NCI-H2196 treated with DMSO at 0.1 percent for 48 hours (cell line): ENCODE results near the gene LRRC3.

ENCODE experiments used
- DNase-seq: peaks from one replicate; lab custom pipeline; 2025; ENCODE audit not compliant: unreplicated experiment; lab: John Stamatoyannopoulos, UW

LRRC3 gene

DNA sequence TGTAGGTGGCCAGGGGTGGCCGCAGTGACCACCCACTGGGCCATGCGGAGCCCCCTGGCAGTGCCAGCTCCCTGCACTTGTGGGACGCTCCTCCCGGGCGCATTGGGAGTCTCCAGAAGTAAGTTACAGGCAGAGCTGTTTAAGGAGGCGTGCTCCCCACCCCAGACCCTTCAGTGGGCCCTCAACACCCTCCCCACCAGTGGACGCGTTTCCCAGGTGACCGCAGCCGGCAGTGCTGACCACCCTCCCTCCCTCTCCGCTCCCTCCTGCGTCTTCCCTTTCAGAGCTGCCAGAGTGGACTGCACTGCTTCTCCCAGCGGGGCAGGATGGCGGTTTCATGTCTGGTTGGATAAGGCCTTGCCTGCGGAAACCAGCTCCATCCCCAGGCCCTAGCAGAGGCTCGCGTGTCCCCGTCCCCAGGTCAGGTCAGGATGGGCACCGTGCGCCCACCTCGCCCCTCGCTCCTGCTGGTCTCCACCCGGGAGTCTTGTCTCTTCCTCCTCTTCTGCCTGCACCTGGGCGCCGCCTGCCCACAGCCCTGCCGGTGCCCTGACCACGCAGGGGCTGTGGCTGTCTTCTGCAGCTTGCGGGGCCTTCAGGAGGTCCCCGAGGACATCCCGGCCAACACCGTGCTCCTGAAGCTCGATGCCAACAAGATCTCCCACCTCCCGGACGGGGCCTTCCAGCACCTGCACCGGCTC lies 1.1 kb downstream of the LRRC3 start:
- DNase-seq: no peak

DNA sequence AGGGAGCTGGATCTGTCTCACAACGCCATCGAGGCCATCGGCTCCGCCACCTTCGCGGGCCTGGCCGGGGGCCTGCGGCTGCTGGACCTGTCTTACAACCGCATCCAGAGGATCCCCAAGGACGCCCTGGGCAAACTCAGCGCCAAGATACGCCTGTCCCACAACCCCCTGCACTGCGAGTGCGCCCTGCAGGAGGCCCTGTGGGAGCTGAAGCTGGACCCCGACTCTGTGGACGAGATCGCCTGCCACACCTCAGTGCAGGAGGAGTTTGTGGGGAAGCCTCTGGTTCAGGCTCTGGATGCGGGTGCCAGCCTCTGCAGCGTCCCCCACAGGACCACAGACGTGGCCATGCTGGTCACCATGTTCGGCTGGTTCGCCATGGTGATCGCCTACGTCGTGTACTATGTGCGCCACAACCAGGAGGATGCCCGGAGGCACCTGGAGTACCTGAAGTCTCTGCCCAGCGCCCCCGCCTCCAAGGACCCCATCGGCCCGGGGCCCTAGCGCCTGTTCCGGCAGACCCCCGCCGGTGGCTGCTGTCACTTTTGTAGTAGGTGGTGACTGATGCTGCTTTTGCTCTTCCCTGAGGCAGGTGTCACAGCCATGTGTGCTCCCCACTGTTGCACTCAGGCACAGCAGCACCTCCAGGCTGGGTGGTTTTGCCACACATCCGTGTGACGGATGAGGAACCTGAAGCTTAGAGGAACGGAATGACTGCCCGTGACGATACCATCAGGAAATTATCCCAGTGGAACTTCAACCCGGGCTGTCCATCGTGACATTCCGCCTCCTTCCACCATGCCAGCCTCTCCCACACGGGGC lies 1.8 kb downstream of the LRRC3 start:
- no peak for DNase-seq

DNA sequence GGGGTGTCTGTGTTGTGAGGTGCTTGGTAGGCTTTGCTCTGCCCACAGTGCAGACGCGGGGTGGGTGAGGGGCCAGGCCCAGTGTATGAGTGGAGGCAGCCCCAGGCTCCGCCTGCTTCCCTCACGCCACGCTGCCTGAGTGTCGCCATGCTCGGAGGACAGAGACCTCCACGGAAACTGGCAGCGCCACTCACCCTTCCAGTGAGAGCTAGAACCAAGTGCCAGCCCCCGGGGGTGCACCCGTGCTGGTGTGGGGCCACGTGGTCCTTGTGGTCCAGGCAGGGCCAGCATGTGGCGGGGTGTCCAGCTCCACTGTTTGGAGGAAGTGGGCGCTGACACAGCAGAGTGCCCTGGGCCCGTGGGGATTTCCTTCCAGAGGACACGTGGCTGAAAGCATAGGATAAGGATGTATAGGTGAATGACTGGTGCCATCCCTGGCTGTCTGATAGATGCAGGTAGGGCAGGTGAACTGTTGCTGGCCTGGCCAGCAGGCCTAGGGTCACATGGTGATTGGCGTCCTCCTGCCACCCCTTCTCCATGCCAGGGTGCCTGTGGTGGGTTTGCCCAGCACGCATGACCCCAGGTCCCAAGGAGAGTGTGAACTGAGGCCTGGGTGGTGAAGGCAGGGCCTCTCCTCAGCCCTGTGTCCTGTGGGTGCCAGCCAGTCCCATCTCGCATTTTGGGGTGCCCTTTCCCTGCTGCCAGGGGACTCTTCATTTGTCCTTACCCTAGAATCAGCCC lies 3.8 kb downstream of the LRRC3 start:
- no peak for DNase-seq

DNA sequence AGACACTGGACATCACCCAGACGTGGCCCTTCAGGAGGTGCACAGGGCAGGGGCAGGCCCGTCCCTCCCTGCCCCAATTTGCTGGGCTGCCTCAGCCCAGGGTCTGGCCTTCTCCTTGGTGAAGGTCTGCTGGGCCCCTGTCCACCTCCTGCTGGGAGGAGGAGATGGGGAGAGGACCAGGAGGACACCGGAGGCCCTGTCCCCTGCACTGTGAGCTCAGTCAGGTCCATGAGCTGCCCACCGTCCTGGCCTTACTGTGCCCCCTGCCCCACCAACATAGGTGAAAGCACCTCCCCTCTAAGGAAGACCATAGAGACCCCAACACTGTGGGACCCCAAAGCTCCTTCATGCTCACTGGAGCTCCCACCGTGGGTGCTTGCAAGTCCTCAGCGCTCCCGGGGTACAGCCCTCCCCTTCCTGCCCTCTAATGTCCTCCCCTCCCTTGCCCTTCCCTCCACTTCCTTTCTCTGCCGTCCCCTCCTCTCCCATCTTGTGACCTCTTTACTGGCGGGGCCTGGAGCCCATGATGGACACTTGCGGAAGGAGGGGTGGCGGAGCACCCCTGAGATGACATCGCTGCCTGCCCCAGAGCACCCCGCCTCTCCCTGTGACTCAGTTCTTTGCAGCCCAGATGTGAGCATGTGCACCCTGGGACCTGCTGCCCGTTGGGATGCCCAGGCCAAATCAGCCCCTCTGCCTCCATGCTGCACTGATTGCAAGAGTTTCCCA lies 4.6 kb downstream of the LRRC3 start:
- DNase-seq: no peak

DNA sequence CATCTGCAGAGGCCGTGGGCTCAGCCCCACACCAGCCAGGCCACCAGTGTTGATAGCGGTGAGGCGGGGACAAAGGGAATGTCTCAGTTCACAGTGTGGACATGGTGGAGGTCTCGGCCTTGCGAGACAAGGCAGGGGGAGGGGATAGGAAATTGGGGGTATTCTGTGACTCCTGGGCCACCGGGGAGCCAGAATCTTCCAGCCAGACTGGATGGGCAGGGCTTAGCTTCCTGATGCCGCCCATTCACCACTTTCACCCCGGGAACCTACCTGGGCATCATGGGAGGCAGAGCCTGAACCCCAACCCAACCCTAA lies 5.1 kb downstream of the LRRC3 start:
- no peak for DNase-seq

DNA sequence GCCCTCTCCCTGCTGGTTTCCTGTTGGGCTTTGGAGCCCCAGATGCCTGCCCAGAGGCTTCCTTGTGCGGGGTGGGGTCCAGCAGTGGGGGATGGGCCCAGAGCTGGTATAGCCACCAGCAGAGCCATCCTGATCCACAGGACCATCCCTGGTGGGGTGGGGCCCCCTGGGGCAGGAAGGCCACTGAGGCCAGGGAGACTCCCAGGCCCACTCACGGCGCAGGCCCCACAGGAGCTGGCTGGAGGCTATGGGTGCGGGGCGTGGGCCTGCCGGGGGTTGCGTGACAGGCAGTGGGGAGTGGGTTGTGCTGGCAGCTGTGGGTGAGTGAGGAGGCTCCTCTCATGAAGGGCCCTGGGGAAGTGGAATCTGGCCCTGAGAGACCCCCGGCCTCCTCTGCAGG lies 5.7 kb downstream of the LRRC3 start:
- DNase-seq: no peak

DNA sequence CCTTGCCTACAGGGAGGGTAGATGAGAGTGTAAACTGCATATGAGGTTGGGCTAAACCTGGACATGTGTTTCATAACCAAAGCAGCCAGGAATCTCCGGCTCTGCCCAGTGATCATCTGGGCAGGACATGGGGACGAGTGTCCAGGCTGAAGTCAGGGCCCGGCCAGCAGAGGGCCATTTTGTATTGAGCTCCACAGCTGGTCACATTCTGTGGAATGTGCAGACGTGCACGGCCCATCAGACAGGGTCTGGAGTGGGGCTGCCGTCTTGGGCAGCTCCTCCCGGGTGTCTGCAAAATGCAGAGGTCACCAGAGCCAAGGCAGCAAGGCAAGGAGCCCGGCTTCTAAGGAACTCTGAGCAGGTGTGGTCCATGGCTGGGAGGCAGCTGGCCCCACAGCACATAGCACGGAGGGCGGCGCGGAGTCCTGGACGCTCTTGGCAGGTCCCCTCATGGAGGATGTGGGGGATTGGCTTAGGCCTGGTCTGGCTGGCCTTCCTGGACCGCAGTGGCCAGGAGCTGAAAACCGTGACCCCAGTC lies 6.2 kb downstream of the LRRC3 start:
- no peak for DNase-seq

DNA sequence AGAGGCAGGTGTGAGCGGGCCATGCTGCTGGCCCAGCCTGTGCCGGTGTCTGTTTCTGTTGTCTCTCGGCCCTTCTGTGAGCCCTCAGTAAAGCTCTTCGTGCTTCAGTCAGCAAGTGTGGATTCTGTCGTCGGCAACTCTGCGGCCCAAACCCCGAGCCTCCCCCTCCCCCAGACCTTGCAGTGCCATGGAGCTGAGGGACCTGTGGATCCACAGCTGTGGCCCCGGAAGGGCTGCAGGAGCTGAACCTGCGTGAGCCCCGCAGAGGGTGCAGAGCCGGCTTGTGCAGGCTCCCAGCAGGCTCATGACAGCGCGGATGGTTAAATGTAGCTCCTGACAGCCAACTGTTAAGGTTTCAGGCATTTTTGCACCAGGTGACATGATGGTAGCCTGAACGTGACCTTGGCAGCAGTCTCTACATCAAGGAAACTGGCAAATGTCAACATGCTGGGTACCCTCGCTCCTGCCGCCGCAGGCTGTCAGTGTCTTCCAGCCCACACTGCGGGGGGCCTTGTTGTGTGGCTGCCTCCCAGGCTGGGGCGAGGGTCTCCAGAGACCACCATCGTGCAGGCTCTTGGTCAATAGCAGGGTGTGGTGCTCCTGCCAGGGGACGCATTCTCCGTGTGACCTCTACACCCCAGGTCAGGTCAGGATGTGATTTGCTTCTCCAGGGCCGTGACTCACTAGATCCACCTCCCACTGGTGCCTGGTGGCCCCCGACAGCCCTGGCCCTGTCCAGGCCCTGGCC lies 7.0 kb downstream of the LRRC3 start:
- DNase-seq: no peak

DNA sequence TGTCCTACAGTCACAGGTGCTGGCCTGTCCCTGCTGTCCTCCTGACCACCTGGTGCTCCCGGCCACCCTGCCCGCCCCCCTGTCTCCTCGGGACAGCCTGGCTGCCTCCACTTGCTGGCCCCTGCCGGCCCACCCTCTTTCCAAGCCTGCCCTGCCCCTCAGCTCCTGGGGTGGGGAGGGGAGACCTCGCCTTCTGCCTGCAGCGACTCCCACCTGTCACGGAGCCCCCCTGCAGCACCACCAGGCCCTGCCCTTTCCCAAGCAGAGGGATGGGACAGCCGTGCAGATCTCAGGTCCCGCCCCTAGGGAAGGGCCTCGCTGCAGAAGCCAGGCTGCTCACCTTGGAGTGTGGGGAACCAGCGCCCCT lies 7.5 kb downstream of the LRRC3 start:
- no peak for DNase-seq

DNA sequence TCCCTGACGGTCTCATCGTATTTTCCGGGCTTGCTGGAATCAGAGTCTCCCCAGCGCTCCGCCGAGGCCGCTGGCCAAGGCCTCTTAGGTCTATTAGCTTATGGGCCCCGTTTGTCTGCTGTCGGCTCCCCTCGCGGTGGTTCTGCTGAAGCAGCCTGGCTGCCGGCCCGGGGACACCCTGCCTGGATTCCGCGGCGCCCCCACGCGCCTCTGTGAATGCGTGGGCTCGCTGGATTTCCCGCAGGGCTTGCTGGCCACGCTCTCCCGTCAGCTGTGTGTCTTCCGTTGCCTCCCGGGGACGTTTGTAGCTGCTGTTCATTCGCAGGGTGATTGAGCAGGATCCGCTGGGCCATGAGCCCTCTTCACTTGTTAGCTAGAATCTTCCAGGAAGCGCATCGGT lies 8.4 kb downstream of the LRRC3 start:
- DNase-seq: no peak

DNA sequence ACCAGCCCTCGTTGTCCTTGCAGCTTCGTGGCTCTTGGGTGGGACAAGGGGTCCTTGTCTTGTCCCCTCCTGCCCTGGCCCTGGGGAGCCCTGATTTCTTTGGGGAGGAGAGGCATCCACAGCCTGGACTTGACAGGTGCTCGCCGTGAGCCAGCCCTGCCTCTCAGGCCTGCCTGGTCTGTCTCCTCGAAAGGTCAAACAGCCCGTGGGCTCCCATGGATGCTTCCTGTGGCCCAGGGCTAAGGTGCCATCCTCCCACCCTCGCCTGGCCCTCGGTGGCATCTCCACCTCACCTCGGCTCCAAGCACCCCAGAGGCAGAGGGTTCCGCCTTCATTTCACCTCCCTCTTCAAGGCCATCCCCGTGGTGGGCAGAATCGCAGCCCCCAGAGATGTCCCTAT lies 9.0 kb downstream of the LRRC3 start:
- DNase-seq: no peak

DNA sequence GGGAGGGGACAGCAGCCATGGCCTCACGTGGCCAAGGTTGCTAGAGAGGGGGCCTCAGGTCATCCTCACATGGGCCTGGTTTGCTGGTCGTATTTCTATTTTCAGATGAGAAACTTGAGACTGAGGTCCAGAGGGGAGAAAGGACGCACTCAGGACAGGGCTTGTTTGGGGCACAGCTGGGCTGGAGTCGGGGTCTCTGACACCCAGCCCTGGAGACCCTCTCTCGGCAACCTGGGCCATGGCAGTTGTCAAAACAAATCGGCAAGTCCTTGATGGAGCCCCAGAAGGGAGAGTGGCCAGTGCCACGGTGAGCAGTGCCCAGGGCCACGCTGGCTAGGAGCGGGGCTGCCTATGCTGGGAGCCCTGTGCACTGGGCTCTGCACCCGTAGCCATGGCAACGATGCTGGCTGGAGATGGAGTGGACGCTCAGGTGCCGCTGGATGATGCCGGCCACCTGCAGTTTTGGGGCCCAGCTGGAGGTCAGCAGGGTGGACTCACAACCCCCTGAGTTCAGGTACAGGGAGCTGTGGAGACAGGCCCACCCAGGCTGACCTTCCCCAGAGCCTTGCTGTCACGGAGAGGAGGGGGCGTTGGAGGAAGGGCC lies 11.1 kb downstream of the LRRC3 start:
- DNase-seq: no peak

DNA sequence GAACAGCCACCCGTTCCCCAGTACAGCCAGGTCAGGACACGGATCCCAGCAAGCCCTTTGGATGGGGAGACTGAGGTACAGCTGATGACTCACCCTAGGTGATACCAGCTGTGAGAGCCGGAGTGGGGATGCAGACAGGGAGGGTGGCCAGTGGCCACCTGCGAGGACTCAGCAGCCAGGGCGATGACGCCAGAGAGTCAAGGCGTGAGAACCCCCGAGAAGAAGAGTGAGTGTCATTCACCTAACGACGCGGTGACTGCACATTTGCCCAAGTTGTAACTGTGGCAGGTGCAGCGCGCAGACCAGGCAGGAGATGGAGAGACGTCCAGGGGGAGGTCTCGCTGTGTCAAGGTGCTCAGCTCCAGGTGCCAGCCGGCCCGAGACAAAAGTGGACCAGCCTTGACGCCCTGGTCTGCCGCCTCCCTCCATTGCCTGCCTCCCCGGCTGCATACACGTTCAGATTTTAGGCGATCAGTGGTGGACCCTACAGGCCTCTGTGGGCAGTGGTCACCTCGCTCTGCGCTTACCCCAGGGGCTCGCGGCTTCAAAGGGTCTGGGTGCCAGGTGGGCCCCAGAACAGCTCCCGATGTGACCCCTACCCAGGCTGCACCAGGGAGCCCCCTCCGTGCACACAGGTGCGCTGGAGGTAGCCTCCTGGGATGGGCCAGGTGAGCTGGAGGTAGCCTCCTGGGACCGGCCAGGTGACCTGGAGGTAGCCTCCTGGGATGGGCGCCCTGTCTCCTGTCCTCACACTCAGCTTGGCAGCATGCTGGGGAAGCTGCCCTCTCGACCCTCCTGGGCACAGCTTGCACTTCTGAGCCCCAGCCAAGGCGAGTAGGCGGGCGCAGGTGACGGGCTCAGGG lies 11.9 kb downstream of the LRRC3 start:
- no peak for DNase-seq

DNA sequence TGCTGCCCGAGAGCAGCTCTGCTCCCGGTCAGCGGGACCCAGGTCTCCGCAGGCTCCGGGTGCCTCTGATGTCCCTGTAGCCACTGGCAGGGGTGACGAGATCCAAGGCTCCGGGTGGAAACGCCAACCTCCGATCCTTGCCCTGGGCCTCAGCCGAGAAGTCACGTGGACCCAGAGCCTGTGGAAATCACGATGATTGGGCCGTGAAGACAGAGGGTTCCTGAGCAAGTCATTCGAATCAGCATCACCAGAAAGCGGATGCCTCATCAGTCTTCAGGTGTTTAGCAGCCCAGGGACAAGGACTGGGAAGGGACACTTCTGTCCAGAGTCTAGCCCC lies 12.5 kb downstream of the LRRC3 start:
- DNase-seq: no peak

DNA sequence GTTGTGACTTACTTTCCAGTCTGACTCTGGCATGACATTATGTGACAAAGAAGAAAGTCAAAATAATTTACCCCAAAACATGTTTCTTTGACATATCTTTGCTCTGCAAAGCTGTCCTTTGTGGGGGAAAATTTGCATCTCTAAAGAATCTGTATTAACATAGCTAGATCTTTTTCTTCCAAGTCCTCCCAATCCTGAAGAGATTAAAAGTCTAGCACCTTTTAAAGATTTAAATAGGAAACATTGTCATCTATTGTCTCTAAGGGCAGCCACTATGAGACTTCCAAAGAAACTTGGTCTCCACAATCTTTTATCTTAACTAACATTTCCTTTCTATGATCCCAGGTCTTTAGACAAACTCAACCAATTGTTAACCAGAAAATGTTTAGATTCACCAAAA lies 16.0 kb downstream of the LRRC3 start:
- DNase-seq: no peak

DNA sequence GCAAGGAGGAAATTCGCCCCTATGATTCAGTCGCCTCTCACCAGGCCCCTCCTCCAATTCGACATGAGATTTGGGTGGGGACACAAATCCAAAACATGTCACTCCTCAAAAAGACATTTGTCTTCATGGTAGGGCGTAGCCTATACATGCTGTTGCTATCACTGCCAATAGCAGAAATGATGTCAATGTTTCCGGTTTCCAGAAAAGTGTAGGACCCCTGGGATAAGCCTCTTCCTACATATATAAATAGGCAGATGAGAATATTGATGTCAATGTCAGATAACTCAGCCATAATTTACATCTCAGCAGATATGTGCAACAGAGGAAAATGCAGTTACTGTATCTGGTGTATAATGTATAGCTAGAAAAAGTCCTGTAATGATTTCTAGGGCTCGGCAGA lies 16.7 kb downstream of the LRRC3 start:
- no peak for DNase-seq

DNA sequence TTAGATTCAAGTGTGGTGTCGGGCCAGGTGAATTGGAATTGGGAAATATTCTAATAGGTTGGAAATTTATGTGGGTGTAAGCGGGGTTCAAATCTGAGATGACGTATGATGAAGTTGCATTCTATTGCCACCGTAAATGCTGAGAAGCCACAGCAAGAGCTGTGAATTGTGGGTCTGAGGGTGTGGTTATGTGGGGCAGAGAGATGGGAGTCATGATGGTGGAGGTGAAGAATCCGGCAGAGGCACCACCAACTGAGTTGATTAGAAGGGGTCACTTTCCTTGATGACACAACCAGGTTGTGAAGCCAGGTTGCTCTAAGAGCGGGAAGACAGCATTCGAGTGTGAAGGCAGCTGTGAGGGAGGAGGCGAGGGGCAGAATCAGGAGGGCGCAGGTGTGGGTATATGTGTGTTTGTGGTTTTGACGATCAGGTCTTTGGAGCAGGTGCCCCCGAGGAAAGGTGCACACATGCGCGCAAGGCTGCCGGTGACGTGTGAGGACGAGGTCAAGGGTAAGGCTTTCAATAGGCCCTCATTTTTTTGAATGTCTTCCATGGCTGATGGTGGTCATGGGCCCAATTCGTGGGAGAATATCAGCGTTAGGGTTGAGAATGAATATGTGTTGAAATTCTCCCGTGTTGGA lies 18.7 kb downstream of the LRRC3 start:
- no peak for DNase-seq

DNA sequence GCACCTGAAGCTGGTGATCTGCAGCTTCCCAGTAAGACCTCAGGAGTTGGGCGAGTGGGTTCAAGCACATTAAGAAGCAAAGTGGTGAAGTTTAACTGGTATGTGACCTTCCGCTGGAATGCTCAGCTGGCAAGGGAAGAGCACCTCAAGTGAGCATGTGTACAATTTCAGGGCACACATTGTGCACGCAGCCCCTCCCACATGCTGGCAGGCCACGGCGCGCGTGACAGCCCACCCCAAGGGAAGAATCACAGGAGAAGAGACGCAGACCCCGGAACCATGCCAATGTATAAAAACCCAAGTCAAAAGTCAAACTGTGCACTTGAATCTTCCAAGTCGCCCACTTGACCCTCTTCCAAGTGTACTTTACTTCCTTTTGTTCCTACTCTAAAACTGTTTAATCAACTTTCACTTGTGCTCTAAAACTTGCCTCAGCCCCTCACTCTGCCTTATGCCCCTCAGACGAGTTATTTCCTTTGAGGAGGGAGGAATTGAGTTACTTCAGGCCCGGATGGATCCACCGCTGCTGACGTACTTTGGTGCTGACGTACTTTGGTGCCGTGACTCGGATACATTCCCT lies 20.0 kb downstream of the LRRC3 start:
- no peak for DNase-seq

DNA sequence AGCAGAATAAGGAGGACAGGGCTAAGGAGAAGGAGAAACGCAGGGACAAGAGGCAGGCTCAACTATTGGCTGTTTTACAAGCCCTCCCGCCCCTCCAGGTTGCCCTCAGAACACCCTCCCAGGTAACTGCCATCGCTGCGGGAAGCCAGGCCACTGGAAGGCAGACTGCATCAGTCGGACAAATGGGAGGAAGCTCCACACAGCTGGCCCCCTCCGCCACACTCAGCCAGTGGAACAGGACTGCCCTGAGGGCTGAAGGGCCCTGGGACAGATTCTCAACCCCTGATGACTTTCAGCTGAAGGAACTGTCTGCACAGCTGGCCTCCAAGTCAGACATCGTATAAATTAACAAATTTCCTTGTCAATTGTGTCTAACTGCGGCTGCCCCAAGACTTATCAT lies 21.8 kb downstream of the LRRC3 start:
- no peak for DNase-seq
